Measurements from ENCODE around the gene NKPD1. TPM values are rescaled to one million over a fixed set of nuclear protein-coding genes. Genes with fewer than 3 reads are reported as not detected.
"Not testable (repeated sequence)": the region's sequence is repeated elsewhere in the genome, so short reads cannot be mapped to it uniquely, and the experiment has no call there.

Gene NKPD1
- total RNA-seq, 4 donors from 2014 or later: 0.21 TPM; not detected in 3

- intact Hi-C loops (cut with DNase I; ENCODE audit: low total_unique reads): no loop called here
- no peak overlapping the region for H3K27ac ChIP-seq
- no peaks in the 10 kb centered on the region for H3K36me3 ChIP-seq
- H3K9me3 ChIP-seq: no peaks in the 10 kb centered on the region
- H3K4me1 ChIP-seq: no peaks in the 10 kb centered on the region
- H3K27me3 ChIP-seq: no peaks in the 10 kb centered on the region
- DNase-seq: no peak
- TF ChIP-seq POLR2A (IDR thresholded peaks at IDR 0.05): no peak
- TF ChIP-seq, protein P1, sequence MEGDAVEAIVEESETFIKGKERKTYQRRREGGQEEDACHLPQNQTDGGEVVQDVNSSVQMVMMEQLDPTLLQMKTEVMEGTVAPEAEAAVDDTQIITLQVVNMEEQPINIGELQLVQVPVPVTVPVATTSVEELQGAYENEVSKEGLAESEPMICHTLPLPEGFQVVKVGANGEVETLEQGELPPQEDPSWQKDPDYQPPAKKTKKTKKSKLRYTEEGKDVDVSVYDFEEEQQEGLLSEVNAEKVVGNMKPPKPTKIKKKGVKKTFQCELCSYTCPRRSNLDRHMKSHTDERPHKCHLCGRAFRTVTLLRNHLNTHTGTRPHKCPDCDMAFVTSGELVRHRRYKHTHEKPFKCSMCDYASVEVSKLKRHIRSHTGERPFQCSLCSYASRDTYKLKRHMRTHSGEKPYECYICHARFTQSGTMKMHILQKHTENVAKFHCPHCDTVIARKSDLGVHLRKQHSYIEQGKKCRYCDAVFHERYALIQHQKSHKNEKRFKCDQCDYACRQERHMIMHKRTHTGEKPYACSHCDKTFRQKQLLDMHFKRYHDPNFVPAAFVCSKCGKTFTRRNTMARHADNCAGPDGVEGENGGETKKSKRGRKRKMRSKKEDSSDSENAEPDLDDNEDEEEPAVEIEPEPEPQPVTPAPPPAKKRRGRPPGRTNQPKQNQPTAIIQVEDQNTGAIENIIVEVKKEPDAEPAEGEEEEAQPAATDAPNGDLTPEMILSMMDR (IDR thresholded peaks at IDR 0.05): no peak
- H3K4me3 ChIP-seq: no peak overlapping the region
Measured at GRCh38 chr19:45123440-45123850, 37.3 kb downstream of the NKPD1 start.

- no peaks in the 10 kb centered on the region for H3K4me1 ChIP-seq
- intact Hi-C loops (cut with DNase I; ENCODE audit: low total_unique reads): no loop called here
- no peak overlapping the region for H3K27ac ChIP-seq
- H3K9me3 ChIP-seq: no peaks in the 10 kb centered on the region
- H3K27me3 ChIP-seq: no peaks in the 10 kb centered on the region
- no peak overlapping the region for H3K4me3 ChIP-seq
- H3K36me3 ChIP-seq: no peaks in the 10 kb centered on the region
- no peak for DNase-seq
- TF ChIP-seq, protein P1 (IDR thresholded peaks at IDR 0.05): no peak
- no peak for TF ChIP-seq POLR2A (IDR thresholded peaks at IDR 0.05)
Measured at GRCh38 chr19:45122832-45123231, 38.0 kb downstream of the NKPD1 start.

DNA sequence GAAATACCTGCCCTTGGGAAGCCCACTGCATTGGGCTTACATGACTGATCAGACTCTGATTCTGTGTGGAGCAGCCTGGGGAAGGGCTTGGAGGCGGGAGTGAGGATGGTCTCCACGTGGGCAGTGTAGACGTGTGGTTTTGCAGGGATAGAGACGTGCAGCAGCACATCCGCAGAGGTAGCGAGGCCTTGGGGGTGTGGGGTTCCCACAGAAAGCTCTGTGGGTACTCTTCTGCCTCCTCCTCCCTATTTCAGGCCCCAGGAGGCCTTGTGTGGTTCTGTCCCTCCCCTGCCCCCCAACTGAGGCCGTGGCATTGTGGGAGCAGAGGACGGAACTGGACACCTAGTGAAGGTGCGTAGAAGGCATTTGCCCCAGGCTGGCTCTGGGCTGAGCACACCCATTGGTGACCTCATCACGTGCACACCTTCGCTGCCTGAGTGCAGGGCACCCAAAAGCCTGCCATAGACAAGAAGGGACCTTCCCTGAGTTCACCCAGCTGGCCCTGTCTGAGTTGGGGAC, 38.9 kb downstream of the NKPD1 start:
- TF ChIP-seq, protein P1 (IDR thresholded peaks at IDR 0.05): no peak
- no peak for TF ChIP-seq POLR2A (IDR thresholded peaks at IDR 0.05)
- no peaks in the 10 kb centered on the region for H3K9me3 ChIP-seq
- DNase-seq: no peak
- no peaks in the 10 kb centered on the region for H3K4me1 ChIP-seq
- H3K4me3 ChIP-seq: no peak overlapping the region
- no peaks in the 10 kb centered on the region for H3K27me3 ChIP-seq
- no peaks in the 10 kb centered on the region for H3K36me3 ChIP-seq
- H3K27ac ChIP-seq: no peak overlapping the region
- intact Hi-C loops (cut with DNase I; ENCODE audit: low total_unique reads): no loop called here

DNA sequence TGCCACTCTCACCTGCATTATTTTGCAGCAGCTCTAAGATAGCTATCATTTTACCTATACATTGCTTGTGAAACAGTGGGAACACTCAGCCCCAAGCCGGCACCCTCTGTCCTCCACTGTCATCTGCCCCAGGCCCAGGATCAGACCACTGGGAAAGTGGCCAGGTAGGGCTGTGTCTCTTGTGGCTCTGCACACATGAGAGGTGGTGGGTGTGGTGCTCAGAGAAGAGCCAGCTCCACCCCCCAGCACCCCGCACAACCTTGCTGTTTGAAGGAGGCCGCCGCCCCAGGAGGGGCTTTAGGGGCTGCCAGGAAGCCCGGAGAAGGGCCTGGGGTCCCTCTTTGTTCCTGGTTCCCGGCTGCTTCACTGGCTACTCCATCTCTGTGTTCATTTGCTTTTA, 41.2 kb downstream of the NKPD1 start:
- Histone ChIP-seq H3K9me3 (no peaks in the 10 kb centered on the region), H3K4me3 (no peak overlapping the region), H3K36me3 (no peaks in the 10 kb centered on the region), H3K4me1 (no peaks in the 10 kb centered on the region), H3K27me3 (no peaks in the 10 kb centered on the region), H3K27ac (no peak overlapping the region)
- TF ChIP-seq POLR2A (IDR thresholded peaks at IDR 0.05): no peak
- TF ChIP-seq, protein P1 (IDR thresholded peaks at IDR 0.05): no peak
- intact Hi-C loops (cut with DNase I; ENCODE audit: low total_unique reads): no loop called here
- DNase-seq: no peak

- intact Hi-C loops (cut with DNase I; ENCODE audit: low total_unique reads); H3K4me1 ChIP-seq: not testable (repeated sequence)
Measured at GRCh38 chr19:45118591-45119355, 42.0 kb downstream of the NKPD1 start.

More at GRCh38 chr19:45118591-45119355, 42.0 kb downstream of the NKPD1 start:
- H3K4me3 ChIP-seq, H3K36me3 ChIP-seq, H3K27me3 ChIP-seq, H3K27ac ChIP-seq, H3K9me3 ChIP-seq, DNase-seq: not testable (repeated sequence)
